Rectal smooth muscle tissue (tissue), 1 donor: ENCODE measurements around the gene FOXN1.
"Not testable (repeated sequence)": the region's sequence is repeated elsewhere in the genome, so short reads cannot be mapped to it uniquely, and the experiment has no call there.

Experiments used
- H3K27ac ChIP-seq: one replicate; pipeline ENCODE4 v1.7.0; 2013; ENCODE audit warnings: low read depth, low read length, inconsistent platforms
- H3K27me3 ChIP-seq: one replicate; pipeline ENCODE4 v1.7.0; 2013; ENCODE audit warnings: low read length; ENCODE audit not compliant: control insufficient read depth, insufficient read depth
- H3K36me3 ChIP-seq: one replicate; pipeline ENCODE4 v1.7.0; 2013; ENCODE audit warnings: low read length; ENCODE audit not compliant: control insufficient read depth, insufficient read depth
- H3K4me1 ChIP-seq: one replicate; pipeline ENCODE4 v1.7.0; 2013; ENCODE audit warnings: low read length; ENCODE audit not compliant: control insufficient read depth, insufficient read depth
- H3K4me3 ChIP-seq: one replicate; pipeline ENCODE4 v1.7.0; 2013; ENCODE audit warnings: low read length
- H3K9ac ChIP-seq: one replicate; pipeline ENCODE4 v1.7.0; 2013; ENCODE audit warnings: low read length

The FOXN1 gene, protein sequence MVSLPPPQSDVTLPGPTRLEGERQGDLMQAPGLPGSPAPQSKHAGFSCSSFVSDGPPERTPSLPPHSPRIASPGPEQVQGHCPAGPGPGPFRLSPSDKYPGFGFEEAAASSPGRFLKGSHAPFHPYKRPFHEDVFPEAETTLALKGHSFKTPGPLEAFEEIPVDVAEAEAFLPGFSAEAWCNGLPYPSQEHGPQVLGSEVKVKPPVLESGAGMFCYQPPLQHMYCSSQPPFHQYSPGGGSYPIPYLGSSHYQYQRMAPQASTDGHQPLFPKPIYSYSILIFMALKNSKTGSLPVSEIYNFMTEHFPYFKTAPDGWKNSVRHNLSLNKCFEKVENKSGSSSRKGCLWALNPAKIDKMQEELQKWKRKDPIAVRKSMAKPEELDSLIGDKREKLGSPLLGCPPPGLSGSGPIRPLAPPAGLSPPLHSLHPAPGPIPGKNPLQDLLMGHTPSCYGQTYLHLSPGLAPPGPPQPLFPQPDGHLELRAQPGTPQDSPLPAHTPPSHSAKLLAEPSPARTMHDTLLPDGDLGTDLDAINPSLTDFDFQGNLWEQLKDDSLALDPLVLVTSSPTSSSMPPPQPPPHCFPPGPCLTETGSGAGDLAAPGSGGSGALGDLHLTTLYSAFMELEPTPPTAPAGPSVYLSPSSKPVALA

DNA sequence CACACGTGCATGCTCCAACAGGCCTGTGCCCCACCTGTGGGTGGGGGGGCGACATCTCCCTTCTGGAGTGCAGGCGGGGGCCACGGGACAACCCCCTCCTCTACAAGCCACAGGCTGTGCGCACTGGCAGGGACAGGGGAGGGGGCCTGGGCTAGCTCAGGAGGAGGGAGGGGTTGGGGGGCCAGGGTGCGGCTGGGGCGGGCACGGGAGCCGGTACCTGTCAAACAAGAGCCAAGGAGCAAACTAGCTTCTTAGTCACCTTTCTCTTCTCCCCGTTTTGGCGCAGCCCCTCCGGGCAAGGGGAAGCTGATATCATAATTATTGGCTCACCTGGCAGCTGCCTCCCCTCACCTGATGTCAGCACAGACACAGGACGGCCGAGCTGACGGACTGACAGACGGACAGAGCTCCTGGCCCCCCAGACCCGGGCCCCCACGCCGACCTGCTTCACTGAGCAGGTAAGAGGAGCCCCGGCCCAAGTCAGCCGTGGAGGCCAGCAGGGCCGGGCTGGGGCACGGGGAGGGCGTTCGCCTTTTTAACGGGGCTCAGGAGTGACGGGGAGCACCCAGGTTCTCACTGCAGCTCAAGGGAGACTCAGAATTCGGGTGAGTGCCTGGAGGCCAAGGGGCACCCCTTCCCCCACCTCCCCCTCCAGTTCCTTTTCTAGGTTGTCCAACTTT is at the start of gene FOXN1:
FOXN1 (plus strand) TSS at position 363 of the 680 bp plus-strand sequence. CDS start 17,622 bp downstream, outside the sequence.
- H3K4me3 ChIP-seq, result no peak within 1 kb of the TSS
- no peaks in the 10 kb centered on the region for H3K36me3 ChIP-seq
- H3K27ac ChIP-seq, result no peak within 1 kb of the TSS
- H3K9ac ChIP-seq, result no peak within 1 kb of the TSS
- H3K27me3 ChIP-seq, result peaks cover 4% of the 10 kb centered on the region
- H3K4me1 ChIP-seq, result no peaks in the 10 kb centered on the region

DNA sequence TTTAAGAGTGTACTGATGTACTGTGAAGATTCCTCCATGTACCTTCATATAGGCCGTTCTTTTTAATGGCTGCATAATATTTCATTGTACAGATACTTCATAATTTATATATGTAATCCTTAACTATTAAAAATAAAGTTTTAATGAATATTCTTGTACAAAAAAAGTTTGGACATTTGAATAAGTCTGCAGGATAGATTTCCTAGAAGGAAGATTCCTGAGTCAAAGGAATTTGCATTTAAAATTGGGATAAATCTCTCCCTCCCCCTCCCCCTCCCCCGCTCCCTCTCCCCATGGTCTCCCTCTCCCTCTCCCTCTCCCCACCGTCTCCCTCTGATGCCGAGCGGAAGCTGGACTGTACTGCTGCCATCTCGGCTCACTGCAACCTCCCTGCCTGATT is 48.3 kb upstream of the FOXN1 start:
- no peak overlapping the region for H3K4me3 ChIP-seq
- H3K4me1 ChIP-seq, result no peaks in the 10 kb centered on the region
- H3K36me3 ChIP-seq, result no peaks in the 10 kb centered on the region
- H3K9ac ChIP-seq, result no peak overlapping the region
- no peaks in the 10 kb centered on the region for H3K27me3 ChIP-seq
- no peak overlapping the region for H3K27ac ChIP-seq

DNA sequence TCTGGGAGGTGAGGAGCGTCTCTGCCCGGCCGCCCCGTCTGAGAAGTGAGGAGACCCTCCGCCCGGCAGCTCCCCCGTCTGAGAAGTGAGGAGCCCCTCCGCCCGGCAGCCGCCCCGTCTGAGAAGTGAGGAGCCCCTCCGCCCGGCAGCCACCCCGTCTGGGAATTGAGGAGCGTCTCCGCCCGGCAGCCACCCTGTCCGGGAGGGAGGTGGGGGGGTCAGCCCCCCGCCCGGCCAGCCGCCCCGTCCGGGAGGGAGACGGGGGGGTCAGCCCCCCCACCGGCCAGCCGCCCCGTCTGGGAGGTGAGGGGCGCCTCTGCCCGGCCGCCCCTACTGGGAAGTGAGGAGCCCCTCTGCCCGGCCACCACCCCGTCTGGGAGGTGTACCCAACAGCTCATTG is 47.3 kb upstream of the FOXN1 start:
- not testable (repeated sequence) for H3K27ac ChIP-seq, H3K4me3 ChIP-seq, H3K4me1 ChIP-seq, H3K36me3 ChIP-seq, H3K27me3 ChIP-seq, H3K9ac ChIP-seq

DNA sequence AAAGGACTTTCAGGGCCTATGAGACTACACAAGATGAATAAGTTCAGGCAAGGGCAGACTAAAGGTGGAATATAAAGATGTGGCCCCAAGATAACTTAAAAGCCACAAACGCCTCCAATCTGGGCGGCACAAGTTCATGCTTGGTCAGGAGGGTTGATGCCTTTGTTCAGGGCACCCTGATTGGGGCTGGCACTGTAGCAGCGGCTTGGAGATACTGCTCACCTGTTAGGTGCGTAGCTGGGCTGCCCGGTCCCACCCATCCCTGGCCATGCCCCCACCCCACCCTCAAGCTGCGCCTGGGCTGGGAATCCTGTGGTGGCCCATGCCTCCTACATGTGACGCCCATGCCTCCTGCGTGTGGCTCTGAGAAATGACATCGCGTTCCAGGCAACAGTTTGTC is 45.2 kb upstream of the FOXN1 start:
- H3K36me3 ChIP-seq, result no peaks in the 10 kb centered on the region
- no peak overlapping the region for H3K4me3 ChIP-seq
- H3K9ac ChIP-seq, result no peak overlapping the region
- H3K4me1 ChIP-seq, result no peaks in the 10 kb centered on the region
- no peak overlapping the region for H3K27ac ChIP-seq
- H3K27me3 ChIP-seq, result no peaks in the 10 kb centered on the region

DNA sequence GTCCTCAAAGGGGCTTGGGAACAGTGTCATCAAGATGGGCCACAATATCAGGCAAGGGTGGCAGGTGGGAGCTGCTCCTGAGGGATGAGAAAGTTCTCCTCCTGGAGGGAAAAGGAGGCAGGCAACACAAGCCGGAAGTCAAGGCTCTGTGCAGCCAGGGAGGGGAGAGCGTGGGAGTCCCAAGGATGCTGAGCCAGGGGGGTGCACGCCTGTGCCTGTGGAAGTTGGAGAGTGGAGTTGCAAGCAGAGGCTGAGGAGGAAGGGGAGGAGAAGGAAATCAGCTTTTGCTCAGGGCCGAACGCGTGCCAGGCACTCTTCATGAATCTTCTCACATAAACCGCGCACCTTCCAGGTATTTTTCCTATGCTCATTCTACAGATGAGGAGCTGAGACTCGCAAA is 40.1 kb upstream of the FOXN1 start:
- H3K27ac ChIP-seq, result no peak overlapping the region
- H3K36me3 ChIP-seq, result no peaks in the 10 kb centered on the region

DNA sequence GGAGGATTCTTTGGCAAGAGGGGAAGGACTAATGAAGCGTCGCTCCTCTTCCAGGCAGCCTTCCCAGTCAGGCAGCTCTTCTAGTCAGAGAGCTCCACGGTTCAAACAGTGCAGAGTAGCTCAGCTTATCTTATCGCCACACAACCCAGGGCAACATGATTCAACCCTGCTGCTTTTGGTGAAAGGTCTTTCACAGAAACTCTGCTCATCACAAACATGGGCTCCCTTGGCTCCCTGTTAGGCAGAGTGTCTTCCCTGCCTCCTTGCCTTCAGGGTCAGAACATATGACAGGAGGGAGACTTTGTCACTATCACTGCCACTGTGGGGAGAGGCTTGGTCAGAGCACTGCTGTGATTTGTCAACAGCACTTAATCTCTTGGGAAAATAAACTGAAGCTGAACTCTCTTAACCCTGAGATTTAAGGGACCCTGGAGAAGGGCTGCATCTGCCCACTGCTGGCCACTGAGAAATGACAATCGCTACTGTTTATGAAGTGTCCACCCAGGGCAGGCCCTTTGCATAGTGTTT is 39.6 kb upstream of the FOXN1 start:
- Histone ChIP-seq H3K27me3 (no peaks in the 10 kb centered on the region), H3K4me3 (no peak overlapping the region), H3K27ac (no peak overlapping the region), H3K36me3 (no peaks in the 10 kb centered on the region), H3K4me1 (no peaks in the 10 kb centered on the region), H3K9ac (no peak overlapping the region)

More for the DNA sequence above, 40.1 kb upstream of the FOXN1 start:
- Histone ChIP-seq H3K9ac (no peak overlapping the region), H3K27me3 (no peaks in the 10 kb centered on the region), H3K4me3 (no peak overlapping the region), H3K4me1 (no peaks in the 10 kb centered on the region)

DNA sequence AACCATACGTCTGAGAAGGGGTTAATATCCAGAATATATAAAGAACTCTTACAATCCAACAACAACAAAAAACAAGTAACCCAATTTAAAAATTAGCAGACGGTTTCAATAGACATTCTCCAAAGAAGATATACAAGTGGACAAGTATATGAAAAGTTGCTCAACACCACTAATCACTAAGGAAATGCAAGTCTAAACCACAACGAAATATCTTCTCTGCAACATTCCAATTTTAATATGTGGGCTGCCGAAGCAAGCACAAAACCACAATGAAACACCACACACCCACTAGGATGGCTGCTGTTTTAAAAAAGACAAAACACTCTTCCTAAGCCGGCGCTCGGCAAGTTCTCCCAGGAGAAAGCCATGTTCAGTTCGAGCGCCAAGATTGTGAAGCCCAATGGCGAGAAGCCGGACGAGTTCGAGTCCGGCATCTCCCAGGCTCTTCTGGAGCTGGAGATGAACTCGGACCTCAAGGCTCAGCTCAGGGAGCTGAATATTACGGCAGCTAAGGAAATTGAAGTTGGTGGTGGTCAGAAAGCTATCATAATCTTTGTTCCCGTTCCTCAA is 38.6 kb upstream of the FOXN1 start:
- Histone ChIP-seq H3K27me3 (no peaks in the 10 kb centered on the region), H3K4me3 (no peak overlapping the region), H3K9ac (no peak overlapping the region), H3K36me3 (no peaks in the 10 kb centered on the region), H3K4me1 (no peaks in the 10 kb centered on the region), H3K27ac (no peak overlapping the region)

DNA sequence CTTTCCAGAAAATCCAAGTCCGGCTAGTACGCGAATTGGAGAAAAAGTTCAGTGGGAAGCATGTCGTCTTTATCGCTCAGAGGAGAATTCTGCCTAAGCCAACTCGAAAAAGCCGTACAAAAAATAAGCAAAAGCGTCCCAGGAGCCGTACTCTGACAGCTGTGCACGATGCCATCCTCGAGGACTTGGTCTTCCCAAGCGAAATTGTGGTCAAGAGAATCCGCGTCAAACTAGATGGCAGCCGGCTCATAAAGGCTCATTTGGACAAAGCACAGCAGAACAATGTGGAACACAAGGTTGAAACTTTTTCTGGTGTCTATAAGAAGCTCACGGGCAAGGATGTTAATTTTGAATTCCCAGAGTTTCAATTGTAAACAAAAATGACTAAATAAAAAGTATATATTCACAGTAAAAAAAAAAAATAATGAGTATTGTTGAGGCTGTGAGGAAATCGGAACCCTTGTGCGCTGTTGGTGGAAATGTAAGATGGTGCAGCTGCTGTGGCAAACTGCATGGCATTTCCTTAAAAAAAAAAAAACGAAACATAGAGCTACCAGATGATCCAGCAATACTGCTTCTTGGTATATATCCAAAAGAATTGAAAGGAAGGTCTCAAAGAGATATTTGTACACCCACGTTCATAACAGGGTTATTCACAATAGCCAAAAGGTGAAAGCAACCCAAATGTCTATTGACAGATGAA is 38.0 kb upstream of the FOXN1 start:
- not testable (repeated sequence) for H3K4me3 ChIP-seq, H3K27ac ChIP-seq, H3K36me3 ChIP-seq, H3K9ac ChIP-seq, H3K4me1 ChIP-seq, H3K27me3 ChIP-seq

DNA sequence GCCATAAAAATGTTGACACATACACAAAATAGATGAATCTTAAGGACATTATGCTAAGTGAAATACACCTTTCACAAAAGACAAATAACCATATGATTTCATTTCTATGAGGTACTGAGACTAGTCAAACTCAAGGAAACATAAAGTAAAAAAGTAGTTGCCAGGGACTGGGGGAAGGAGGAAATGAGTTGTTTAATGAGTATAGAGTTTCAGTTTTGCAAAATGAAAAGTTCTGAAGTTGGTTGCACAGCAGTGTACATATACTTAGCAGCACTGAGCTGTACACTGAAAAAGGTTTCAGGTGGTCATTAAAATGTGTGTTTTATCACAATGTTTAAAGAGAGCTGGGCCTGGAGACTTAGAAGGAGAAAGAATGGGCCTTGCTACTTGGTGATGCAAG is 37.4 kb upstream of the FOXN1 start:
- Histone ChIP-seq H3K36me3 (no peaks in the 10 kb centered on the region), H3K9ac (no peak overlapping the region), H3K4me1 (no peaks in the 10 kb centered on the region), H3K27me3 (no peaks in the 10 kb centered on the region), H3K4me3 (no peak overlapping the region), H3K27ac (no peak overlapping the region)

DNA sequence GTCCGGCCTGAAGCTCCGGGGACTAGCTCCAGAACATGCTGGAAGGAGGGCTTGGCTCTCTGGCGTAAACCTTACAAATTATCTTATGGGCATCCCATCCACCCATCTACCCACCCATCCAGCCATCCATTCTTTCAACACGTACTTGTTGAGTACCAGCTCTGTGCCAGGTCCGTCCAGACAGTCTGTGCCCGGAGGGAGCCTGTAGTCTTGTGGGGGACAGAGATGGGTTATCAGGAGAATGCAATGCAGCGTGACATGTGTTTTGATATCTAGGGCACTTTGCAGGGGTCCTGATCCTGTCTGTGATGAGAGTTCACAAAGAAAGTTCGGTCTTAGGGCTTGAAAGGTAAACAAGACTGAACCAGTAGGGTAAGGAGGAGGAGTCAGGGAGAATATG is 36.8 kb upstream of the FOXN1 start:
- no peak overlapping the region for H3K9ac ChIP-seq
- no peak overlapping the region for H3K27ac ChIP-seq
- no peaks in the 10 kb centered on the region for H3K4me1 ChIP-seq
- H3K36me3 ChIP-seq, result no peaks in the 10 kb centered on the region
- no peak overlapping the region for H3K4me3 ChIP-seq
- H3K27me3 ChIP-seq, result no peaks in the 10 kb centered on the region

DNA sequence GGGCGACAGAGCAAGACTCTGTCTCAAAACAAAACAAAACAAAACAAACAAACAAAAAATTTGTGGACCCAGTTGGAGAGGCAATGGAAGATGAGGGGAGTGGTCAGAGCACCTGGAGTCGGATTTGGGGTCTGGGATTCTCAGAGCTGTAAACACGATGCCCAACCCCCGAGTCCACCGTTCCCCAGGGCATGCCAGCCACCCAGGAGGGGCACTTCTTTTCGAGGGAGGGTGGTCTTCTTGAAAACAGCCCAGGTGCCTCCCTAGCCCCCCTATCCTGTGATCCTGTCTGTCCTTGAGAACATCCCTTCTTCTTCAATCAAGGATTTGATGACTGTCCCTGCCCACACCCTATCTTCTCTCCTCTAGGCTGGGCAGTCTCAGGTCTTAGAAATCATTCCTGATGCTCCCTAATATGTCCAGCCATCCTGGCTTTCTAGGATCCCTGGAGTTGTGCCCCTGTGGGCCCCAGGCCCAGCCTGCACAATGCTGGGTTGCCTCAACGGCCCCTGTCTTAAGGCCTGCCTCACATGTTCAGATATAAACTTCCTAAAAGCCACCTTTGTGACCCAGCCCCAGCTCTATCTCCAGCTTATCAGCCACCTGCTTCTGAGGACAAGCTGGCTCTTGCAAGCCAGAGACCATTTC is 35.8 kb upstream of the FOXN1 start:
- Histone ChIP-seq H3K4me1 (no peaks in the 10 kb centered on the region), H3K36me3 (no peaks in the 10 kb centered on the region), H3K27me3 (no peaks in the 10 kb centered on the region), H3K4me3 (no peak overlapping the region), H3K9ac (no peak overlapping the region), H3K27ac (no peak overlapping the region)
